ENCODE data around the gene SP100. TPM values are rescaled to one million over a fixed set of nuclear protein-coding genes. Genes with fewer than 3 reads are reported as not detected.

SP100 gene
- polyA plus RNA-seq, 1 donor (not counting 4 experiments of a cell fraction or from before 2014, with no cell fraction given), result 136 TPM

GRCh38 chr2:230564805-230565779 lies 149.1 kb downstream of the SP100 start:
- Histone ChIP-seq H2AFZ (ENCODE audit: control insufficient read depth, low read length) (no peak overlapping the region), H3K27ac (ENCODE audit: control insufficient read depth, insufficient read depth, low read length) (no peak overlapping the region), H4K20me1 (ENCODE audit: control insufficient read depth, extremely low read depth, insufficient read depth, low read length) (no peaks in the 10 kb centered on the region), H3K4me1 (ENCODE audit: control insufficient read depth, extremely low read depth, insufficient read depth, low read length) (no peaks in the 10 kb centered on the region), H3K27me3 (ENCODE audit: control insufficient read depth, extremely low read depth, insufficient read depth, low read length) (no peaks in the 10 kb centered on the region), H3K4me3 (ENCODE audit: control insufficient read depth in 2 of 3, extremely low read depth in 1 of 3, insufficient read depth in 2 of 3, low read depth in 1 of 3, low read length in 3 of 3) (no peak overlapping the region), H3K9me3 (ENCODE audit: control insufficient read depth, low read depth, low read length) (no peaks in the 10 kb centered on the region), H3K36me3 (ENCODE audit: control insufficient read depth in 2 of 2, extremely low read depth in 1 of 2, insufficient read depth in 2 of 2, low read length in 2 of 2) (no peaks in the 10 kb centered on the region), H3K79me2 (ENCODE audit: control insufficient read depth, insufficient read depth, low read length) (no peaks in the 10 kb centered on the region), H3K9ac (ENCODE audit: control insufficient read depth, extremely low read depth, insufficient read depth, low read length) (no peak overlapping the region), H3K9me1 (ENCODE audit: control insufficient read depth, extremely low read depth, insufficient read depth, low read length) (no peaks in the 10 kb centered on the region), H3K4me2 (ENCODE audit: control insufficient read depth, extremely low read depth, insufficient read depth, low read depth, low read length) (no peak overlapping the region)
- FAIRE-seq (no peak), DNase-seq (ENCODE audit: low read depth, low spot score) (no peak)
- TF ChIP-seq EZH2 (IDR thresholded peaks at IDR 0.05; ENCODE audit: low read length) (no peak), CTCF (optimal IDR thresholded peaks at IDR 0.05 in 1 of 3, IDR thresholded peaks at IDR 0.05 in 1 of 3, conservative IDR thresholded peaks at IDR 0.05 in 1 of 3; ENCODE audit: extremely low read depth in 1 of 3, insufficient read depth in 2 of 3, low read length in 3 of 3) (no peak)
- dilution Hi-C loops (cut with MboI; ENCODE audit: extremely low pct_ligation_motif_present, low sequenced_read_pairs), result no loop called here

- Histone ChIP-seq H3K4me1 (ENCODE audit: control insufficient read depth, extremely low read depth, insufficient read depth, low read length) (no peaks in the 10 kb centered on the region), H3K27ac (ENCODE audit: control insufficient read depth, insufficient read depth, low read length) (no peak overlapping the region), H3K27me3 (ENCODE audit: control insufficient read depth, extremely low read depth, insufficient read depth, low read length) (no peaks in the 10 kb centered on the region), H3K36me3 (ENCODE audit: control insufficient read depth in 2 of 2, extremely low read depth in 1 of 2, insufficient read depth in 2 of 2, low read length in 2 of 2) (no peaks in the 10 kb centered on the region), H3K4me2 (ENCODE audit: control insufficient read depth, extremely low read depth, insufficient read depth, low read depth, low read length) (no peak overlapping the region), H3K79me2 (ENCODE audit: control insufficient read depth, insufficient read depth, low read length) (no peaks in the 10 kb centered on the region), H3K9ac (ENCODE audit: control insufficient read depth, extremely low read depth, insufficient read depth, low read length) (no peak overlapping the region), H4K20me1 (ENCODE audit: control insufficient read depth, extremely low read depth, insufficient read depth, low read length) (no peaks in the 10 kb centered on the region), H3K4me3 (ENCODE audit: control insufficient read depth in 2 of 3, extremely low read depth in 1 of 3, insufficient read depth in 2 of 3, low read depth in 1 of 3, low read length in 3 of 3) (no peak overlapping the region), H3K9me3 (ENCODE audit: control insufficient read depth, low read depth, low read length) (peaks cover 4% of the 10 kb centered on the region), H2AFZ (ENCODE audit: control insufficient read depth, low read length) (no peak overlapping the region), H3K9me1 (ENCODE audit: control insufficient read depth, extremely low read depth, insufficient read depth, low read length) (no peaks in the 10 kb centered on the region)
- TF ChIP-seq CTCF (optimal IDR thresholded peaks at IDR 0.05 in 1 of 3, IDR thresholded peaks at IDR 0.05 in 1 of 3, conservative IDR thresholded peaks at IDR 0.05 in 1 of 3; ENCODE audit: extremely low read depth in 1 of 3, insufficient read depth in 2 of 3, low read length in 3 of 3) (no peak), EZH2 (IDR thresholded peaks at IDR 0.05; ENCODE audit: low read length) (no peak)
- no peak for FAIRE-seq
- dilution Hi-C loops (cut with MboI; ENCODE audit: extremely low pct_ligation_motif_present, low sequenced_read_pairs), result no loop called here
- DNase-seq (ENCODE audit: low read depth, low spot score), result no peak
These were observed 153.3 kb downstream of the SP100 start for GRCh38 chr2:230569298-230569697.
